ENCODE measurements around the gene SBF2.

DNA sequence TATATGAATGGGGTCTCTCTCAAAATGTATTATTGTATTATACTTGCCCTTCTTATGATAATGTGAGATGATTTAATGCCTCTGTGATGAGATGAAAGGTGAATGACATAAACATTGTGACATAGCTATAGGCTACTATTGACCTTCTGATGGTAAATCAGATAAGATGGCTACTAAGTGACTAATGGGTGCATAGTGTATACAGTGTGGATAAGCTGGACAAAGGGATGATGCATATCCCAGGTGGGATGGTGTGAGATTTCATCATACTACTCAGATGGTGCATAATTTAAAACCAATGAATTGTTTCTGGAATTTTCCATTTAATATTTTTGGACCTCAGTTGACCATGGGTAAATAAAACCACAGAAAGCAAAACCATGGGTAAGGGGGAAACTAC lies 243.5 kb downstream of the SBF2 start:
- TF ChIP-seq, protein P1, sequence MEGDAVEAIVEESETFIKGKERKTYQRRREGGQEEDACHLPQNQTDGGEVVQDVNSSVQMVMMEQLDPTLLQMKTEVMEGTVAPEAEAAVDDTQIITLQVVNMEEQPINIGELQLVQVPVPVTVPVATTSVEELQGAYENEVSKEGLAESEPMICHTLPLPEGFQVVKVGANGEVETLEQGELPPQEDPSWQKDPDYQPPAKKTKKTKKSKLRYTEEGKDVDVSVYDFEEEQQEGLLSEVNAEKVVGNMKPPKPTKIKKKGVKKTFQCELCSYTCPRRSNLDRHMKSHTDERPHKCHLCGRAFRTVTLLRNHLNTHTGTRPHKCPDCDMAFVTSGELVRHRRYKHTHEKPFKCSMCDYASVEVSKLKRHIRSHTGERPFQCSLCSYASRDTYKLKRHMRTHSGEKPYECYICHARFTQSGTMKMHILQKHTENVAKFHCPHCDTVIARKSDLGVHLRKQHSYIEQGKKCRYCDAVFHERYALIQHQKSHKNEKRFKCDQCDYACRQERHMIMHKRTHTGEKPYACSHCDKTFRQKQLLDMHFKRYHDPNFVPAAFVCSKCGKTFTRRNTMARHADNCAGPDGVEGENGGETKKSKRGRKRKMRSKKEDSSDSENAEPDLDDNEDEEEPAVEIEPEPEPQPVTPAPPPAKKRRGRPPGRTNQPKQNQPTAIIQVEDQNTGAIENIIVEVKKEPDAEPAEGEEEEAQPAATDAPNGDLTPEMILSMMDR (conservative IDR thresholded peaks at IDR 0.05) = no peak
- TF ChIP-seq ZFX (IDR thresholded peaks at IDR 0.05) = no peak

All from C4-2B (cell line).